SK-N-SH (cell line): ENCODE data around the gene MAN1B1. TPM values are rescaled to one million over a fixed set of nuclear protein-coding genes. Genes with fewer than 3 reads are reported as not detected.

Source experiments
- CTCF ChIA-PET: fragments of 300-600, 350-600 bp; formaldehyde crosslinking; extraction: SDS; loops from one replicate; lab custom pipeline; 2021; lab: Yijun Ruan, JAX
- POLR2A ChIA-PET: fragments of 350-600 bp; sonication (Branson Sonifier 250); formaldehyde crosslinking; extraction: SDS; loops from one replicate; lab custom pipeline; 2020; ENCODE audit warnings: antibody characterized with exemption, inconsistent platforms; lab: Yijun Ruan, JAX
- DNase-seq: peaks from one replicate; pipeline ENCODE4 v3.0.0; 2012
- H2AFZ ChIP-seq: fragments of 200-600 bp; sonication (generic); 2 replicates; pipeline ENCODE4 v1.8.1; 2016; ENCODE audit warnings: antibody characterized with exemption, mild to moderate bottlenecking, low read depth
- H3F3A ChIP-seq: fragments of 200-600 bp; sonication (generic); replicated peaks from 2 replicates; pipeline ENCODE3; 2016; ENCODE audit warnings: antibody characterized with exemption, mild to moderate bottlenecking; ENCODE audit not compliant: insufficient read depth
- H3K27ac ChIP-seq, 2 experiments: fragments of 200-500 bp in 1 of 2; fragments of 200-600 bp in 1 of 2; sonication (Bioruptor generic) in 1 of 2; sonication (generic), shearing (Covaris generic) in 1 of 2; 2 replicates each; pipeline versions ENCODE4 v1.5.1 to v1.6.1; 2014 to 2016; ENCODE audit warnings: low read depth in 2 of 2, inconsistent platforms in 1 of 2, low read length in 1 of 2, mild to moderate bottlenecking in 1 of 2, mixed read lengths in 1 of 2
- H3K27me3 ChIP-seq: fragments of 200-600 bp; sonication (generic), shearing (Covaris generic); 2 replicates; pipeline ENCODE4 v1.6.1; 2016; ENCODE audit warnings: mixed run types; ENCODE audit not compliant: insufficient read depth
- H3K36me3 ChIP-seq, 2 experiments: fragments of 200-500 bp in 1 of 2; fragments of 200-600 bp in 1 of 2; sonication (Bioruptor generic) in 1 of 2; sonication (generic) in 1 of 2; replicated peaks in 1 of 2; 2 replicates each; pipeline versions ENCODE3 to v1.5.1; 2014 to 2016; ENCODE audit warnings: low read length in 1 of 2, mild to moderate bottlenecking in 1 of 2; ENCODE audit not compliant: insufficient read depth in 2 of 2, control insufficient read depth in 1 of 2
- H3K4me1 ChIP-seq, 2 experiments: fragments of 200-500 bp in 1 of 2; fragments of 200-600 bp in 1 of 2; sonication (Bioruptor generic) in 1 of 2; sonication (generic), shearing (Covaris generic) in 1 of 2; 2 replicates each; pipeline versions ENCODE4 v1.5.1 to v1.6.1; 2014 to 2016; ENCODE audit warnings: low read depth in 1 of 2, low read length in 1 of 2, mixed run types in 1 of 2; ENCODE audit not compliant: insufficient read depth in 2 of 2, control insufficient read depth in 1 of 2
- H3K4me2 ChIP-seq: fragments of 200-600 bp; sonication (generic), shearing (Covaris generic); 2 replicates; pipeline ENCODE4 v1.6.1; 2017; ENCODE audit warnings: mixed run types
- H3K4me3 ChIP-seq, 2 experiments: fragments of 200-500 bp in 1 of 2; fragments of 200-600 bp in 1 of 2; sonication (Bioruptor generic) in 1 of 2; sonication (generic), shearing (Covaris generic) in 1 of 2; 2 replicates each; pipeline versions ENCODE4 v1.5.1 to v1.8.1; 2014 to 2016; ENCODE audit warnings: low read depth in 2 of 2, inconsistent platforms in 1 of 2, low read length in 1 of 2, mild to moderate bottlenecking in 1 of 2, mixed read lengths in 1 of 2, moderate library complexity in 1 of 2
- H3K79me2 ChIP-seq: fragments of 200-600 bp; sonication (generic); 2 replicates; pipeline ENCODE4 v1.8.1; 2017; ENCODE audit warnings: mild to moderate bottlenecking; ENCODE audit not compliant: insufficient read depth
- H3K9ac ChIP-seq: fragments of 200-600 bp; sonication (generic); 2 replicates; pipeline ENCODE4 v1.6.1; 2017; ENCODE audit warnings: mixed run types
- H3K9me2 ChIP-seq: fragments of 200-600 bp; sonication (generic); 2 replicates; pipeline ENCODE4 v1.6.1; 2017; ENCODE audit warnings: mixed run types
- H3K9me3 ChIP-seq: fragments of 200-600 bp; sonication (generic); 2 replicates; pipeline ENCODE4 v1.6.1; 2017; ENCODE audit warnings: mixed run types, mild to moderate bottlenecking, moderate library complexity
- H4K20me1 ChIP-seq: fragments of 200-600 bp; sonication (generic); 2 replicates; pipeline ENCODE4 v1.6.1; 2017; ENCODE audit warnings: mild to moderate bottlenecking, mixed run types; ENCODE audit not compliant: insufficient read depth
- ELF1 ChIP-seq: IDR thresholded peaks from 2 replicates; pipeline ENCODE4 v1.4.0; 2012
- EZH2phosphoT487 ChIP-seq: fragments of 200-600 bp; sonication (generic); IDR thresholded peaks from 2 replicates; pipeline ENCODE4 v1.6.1; 2017; ENCODE audit warnings: low read depth, mixed run types, mild to moderate bottlenecking, antibody characterized with exemption, moderate library complexity, borderline replicate concordance
- FOSL2 ChIP-seq: IDR thresholded peaks from 2 replicates; pipeline ENCODE4 v1.4.0; 2012; ENCODE audit warnings: low read depth, mild to moderate bottlenecking, moderate library complexity, borderline replicate concordance
- GATA2 ChIP-seq: sonication (generic); formaldehyde crosslinking; IDR thresholded peaks from 2 replicates; pipeline ENCODE4 v1.5.0; 2020; ENCODE audit warnings: mild to moderate bottlenecking, missing genetic modification reagents
- REST ChIP-seq: IDR thresholded peaks from 2 replicates; pipeline ENCODE4 v1.6.1; 2012; ENCODE audit warnings: mild to moderate bottlenecking, low read depth, low read length, moderate library complexity
- SIN3A ChIP-seq: IDR thresholded peaks from 2 replicates; pipeline ENCODE4 v1.6.1; 2012; ENCODE audit warnings: low read depth, mild to moderate bottlenecking, low read length, moderate library complexity, borderline replicate concordance
- TAF1 ChIP-seq: IDR thresholded peaks from 2 replicates; pipeline ENCODE4 v1.6.1; 2012; ENCODE audit warnings: low read depth, mild to moderate bottlenecking, low read length, moderate library complexity, borderline replicate concordance
- USF2 ChIP-seq: fragments of 150-350 bp; IDR thresholded peaks from 2 replicates; pipeline ENCODE4 v1.6.1; 2017; ENCODE audit warnings: antibody characterized with exemption, low read length, low read depth, borderline replicate concordance
- YY1 ChIP-seq: IDR thresholded peaks from 2 replicates; pipeline ENCODE4 v1.4.0; 2012; ENCODE audit warnings: low read depth, mild to moderate bottlenecking
- WGBS: methylation state at CpG from one replicate; pipeline ENCODE4 v1.1.6; 2017; ENCODE audit warnings: low lambda C conversion rate; 5-methylcytosine and 5-hydroxymethylcytosine counted together
- polyA plus RNA-seq, 3 experiments: library from polyadenylated mRNA; depleted of rRNA; stranded (reverse); fragments of >200 nt; gene quantifications; 2 replicates each; pipeline ENCODE4 v1.2.3, GENCODE V29; 2012
- TF ChIP-seq, protein P1 (sequence below): IDR thresholded peaks from 2 replicates; pipeline ENCODE4 v1.4.0; 2012; ENCODE audit warnings: low read depth, borderline replicate concordance

Gene MAN1B1
- polyA plus RNA-seq, 1 of the 3 experiments (the other 2 are of a cell fraction) = 57.8 TPM

DNA sequence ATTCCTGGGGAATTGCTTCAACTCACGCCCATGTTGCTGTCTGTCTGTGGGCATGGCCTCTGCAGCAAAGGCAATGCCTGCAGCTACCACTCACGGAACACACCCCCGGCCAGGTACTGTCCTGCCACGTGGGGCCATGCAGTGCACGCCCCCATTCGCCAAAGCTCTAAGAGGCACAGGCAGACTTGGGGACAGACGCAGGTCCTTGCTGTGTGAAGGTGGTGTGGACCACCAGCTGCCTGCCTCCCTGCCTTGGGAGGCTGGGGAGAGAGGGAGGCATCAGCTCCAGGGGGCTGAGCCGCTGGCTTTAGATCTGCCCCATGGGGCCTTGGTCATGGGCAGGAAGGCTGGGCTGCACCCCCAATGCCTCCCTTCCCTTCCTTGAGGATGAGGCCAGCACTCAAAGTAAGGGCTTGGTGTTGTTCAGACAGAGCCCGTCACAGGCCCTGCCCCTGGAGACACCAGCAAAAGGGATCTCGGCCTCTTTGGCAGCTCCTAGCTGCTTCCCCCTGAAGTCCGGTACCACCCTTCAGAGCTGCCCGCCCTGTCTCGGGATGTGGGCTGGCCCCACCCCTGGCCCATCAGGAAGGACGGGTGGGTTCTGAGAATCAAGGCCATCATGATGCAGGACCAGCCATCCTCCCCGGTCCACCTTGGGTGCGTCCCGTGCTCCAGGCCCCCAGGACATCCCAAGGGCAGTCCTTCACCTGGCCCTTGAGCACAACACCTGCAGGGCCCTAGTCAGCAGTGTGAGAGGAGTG lies 54.4 kb downstream of the MAN1B1 start:
- H3K36me3 ChIP-seq = no peaks in the 10 kb centered on the region
- CTCF ChIA-PET = interaction anchor here (0.6 to 1.9 kb wide), 3 partner anchors 86 to 337 kb away, joined by 3 to 5 read pairs (median 3); partner anchors contain the start of gene RNF224
- whole genome bisulfite sequencing = 77% methylated on average over 6 of the region's 17 CpGs
- no peak overlapping the region for H3K27ac ChIP-seq
- no peaks in the 10 kb centered on the region for H3K9me2 ChIP-seq
- H3F3A ChIP-seq = no peaks in the 10 kb centered on the region
- H3K4me1 ChIP-seq = peaks cover 0 to 8% of the 10 kb centered on the region in 2 experiments; a peak in 1 of 4 replicates
- H4K20me1 ChIP-seq = no peaks in the 10 kb centered on the region
- no peak overlapping the region for H3K4me3 ChIP-seq
- no peaks in the 10 kb centered on the region for H3K9me3 ChIP-seq
- no peak overlapping the region for H2AFZ ChIP-seq
- POLR2A ChIA-PET = no interaction called here
- TF ChIP-seq FOSL2 = no peak
- no peak for TF ChIP-seq SIN3A
- no peak for TF ChIP-seq TAF1
- TF ChIP-seq, protein P1, sequence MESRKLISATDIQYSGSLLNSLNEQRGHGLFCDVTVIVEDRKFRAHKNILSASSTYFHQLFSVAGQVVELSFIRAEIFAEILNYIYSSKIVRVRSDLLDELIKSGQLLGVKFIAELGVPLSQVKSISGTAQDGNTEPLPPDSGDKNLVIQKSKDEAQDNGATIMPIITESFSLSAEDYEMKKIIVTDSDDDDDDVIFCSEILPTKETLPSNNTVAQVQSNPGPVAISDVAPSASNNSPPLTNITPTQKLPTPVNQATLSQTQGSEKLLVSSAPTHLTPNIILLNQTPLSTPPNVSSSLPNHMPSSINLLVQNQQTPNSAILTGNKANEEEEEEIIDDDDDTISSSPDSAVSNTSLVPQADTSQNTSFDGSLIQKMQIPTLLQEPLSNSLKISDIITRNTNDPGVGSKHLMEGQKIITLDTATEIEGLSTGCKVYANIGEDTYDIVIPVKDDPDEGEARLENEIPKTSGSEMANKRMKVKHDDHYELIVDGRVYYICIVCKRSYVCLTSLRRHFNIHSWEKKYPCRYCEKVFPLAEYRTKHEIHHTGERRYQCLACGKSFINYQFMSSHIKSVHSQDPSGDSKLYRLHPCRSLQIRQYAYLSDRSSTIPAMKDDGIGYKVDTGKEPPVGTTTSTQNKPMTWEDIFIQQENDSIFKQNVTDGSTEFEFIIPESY = no peak
- TF ChIP-seq ELF1 = no peak
- TF ChIP-seq USF2 = no peak
- TF ChIP-seq YY1 = no peak
- TF ChIP-seq EZH2phosphoT487 = no peak
- TF ChIP-seq GATA2 (CRISPR knock-in tag) = no peak
- no peak for TF ChIP-seq REST
- H3K79me2 ChIP-seq = no peaks in the 10 kb centered on the region
- peaks cover 14% of the 10 kb centered on the region for H3K27me3 ChIP-seq
- H3K9ac ChIP-seq = no peak overlapping the region
- no peak overlapping the region for H3K4me2 ChIP-seq
- DNase-seq = no peak
